GM08714 (cell line): Measurements from ENCODE around the gene RBM39.
A peak's percentile ranks its signal among the peaks of the same experiment; 100 is the strongest.
"Not testable (repeated sequence)": the region's sequence is repeated elsewhere in the genome, so short reads cannot be mapped to it uniquely, and the experiment has no call there.

ENCODE experiments used
- H3K4me3 ChIP-seq: fragments of 200-500 bp; sonication (Bioruptor generic); 2 replicates; pipeline ENCODE4 v1.5.1; 2014; ENCODE audit warnings: mild to moderate bottlenecking, low read length, inconsistent platforms
- ZNF274 ChIP-seq: IDR thresholded peaks from 2 replicates; pipeline ENCODE4 v1.6.1; 2012; ENCODE audit warnings: mild to moderate bottlenecking, low read depth, low read length

The RBM39 gene

DNA sequence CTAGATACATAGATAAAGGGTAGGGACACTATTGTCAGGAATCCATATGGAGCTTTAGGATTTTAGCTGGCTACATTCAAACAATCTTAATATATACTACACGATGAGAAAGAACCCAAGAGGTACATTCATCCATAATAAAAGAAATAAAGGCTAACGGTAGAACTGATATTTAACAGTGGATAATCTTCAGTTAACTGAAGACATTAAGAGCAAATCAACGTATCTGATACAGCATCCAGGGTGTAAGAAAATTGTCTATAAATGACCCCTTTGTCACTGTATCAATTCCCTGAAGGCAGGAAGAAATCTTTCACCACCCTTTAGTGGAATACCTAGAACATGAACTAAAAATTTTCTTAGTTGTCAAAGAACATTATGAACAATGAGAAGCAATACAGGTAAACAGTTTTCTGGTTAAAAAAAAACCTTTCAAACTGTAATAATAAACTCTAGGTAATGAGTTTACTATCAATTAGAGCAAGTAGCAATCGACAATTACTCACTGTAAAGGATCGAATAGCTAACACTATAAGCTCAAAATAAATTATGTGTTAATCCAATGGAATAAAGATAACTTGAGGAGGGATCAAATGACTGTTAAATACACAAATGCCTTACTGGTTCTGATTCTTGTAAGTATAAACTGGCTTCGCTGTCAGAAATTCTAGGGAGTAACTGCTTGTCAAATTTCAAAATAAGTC lies 31.0 kb downstream of the RBM39 start:
- no peak for TF ChIP-seq ZNF274
- no peak overlapping the region for H3K4me3 ChIP-seq

DNA sequence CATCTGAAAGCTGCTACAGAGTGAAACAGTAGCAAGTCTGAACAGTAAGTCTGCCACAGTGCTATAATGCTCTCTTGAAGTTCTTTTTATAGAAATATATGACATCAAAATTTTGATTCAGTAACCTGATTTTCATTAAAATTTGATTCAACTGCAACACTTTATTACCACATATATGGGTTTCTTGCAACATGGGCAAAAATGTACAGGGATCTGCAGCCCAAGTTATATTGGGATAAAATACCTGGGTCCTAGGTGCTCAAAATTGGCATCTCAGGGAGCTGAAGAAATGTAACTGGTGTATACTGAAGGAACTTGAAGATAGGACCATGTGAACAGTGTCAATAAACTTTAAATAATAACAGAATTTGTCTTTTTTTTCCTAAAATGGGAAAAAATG lies 32.0 kb downstream of the RBM39 start:
- no peak for TF ChIP-seq ZNF274
- H3K4me3 ChIP-seq = no peak overlapping the region

DNA sequence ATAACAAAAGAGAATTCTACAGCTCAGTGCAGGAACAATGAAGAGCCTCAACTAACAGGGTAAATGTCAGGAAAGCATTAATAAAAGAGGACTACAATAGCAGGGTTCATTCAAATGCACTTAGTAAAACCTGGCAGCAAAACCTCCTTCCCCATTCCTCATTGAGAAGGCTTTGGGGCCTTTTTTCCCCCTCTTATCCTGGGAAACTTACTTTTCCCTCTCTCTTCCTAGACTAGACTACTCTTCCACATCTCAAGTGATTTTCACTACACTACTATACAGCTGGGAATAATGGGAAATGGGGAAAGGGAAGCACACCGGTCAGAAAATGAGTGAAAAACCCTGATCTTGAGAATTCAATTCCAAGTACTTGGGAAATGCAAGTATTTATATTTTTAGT lies 32.8 kb downstream of the RBM39 start:
- no peak overlapping the region for H3K4me3 ChIP-seq
- TF ChIP-seq ZNF274 = no peak

DNA sequence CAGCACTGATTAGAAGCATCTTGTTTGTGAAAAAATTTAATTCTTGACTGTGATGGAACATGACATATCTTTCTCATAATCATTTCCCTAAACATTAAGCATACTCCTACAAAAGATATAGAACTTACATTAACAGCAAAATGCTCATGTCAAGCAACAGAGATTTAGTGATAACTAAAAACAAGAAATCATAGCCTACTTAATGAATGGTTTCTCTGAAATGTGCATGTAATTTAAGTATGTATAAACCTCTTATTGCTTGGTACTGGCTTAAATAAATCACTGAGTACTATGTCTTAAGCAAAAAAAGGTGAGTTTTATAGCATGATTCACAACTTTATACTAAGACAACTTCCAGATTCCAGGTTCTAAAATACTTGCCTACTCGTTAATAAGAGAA lies 33.6 kb downstream of the RBM39 start:
- H3K4me3 ChIP-seq = no peak overlapping the region
- no peak for TF ChIP-seq ZNF274

DNA sequence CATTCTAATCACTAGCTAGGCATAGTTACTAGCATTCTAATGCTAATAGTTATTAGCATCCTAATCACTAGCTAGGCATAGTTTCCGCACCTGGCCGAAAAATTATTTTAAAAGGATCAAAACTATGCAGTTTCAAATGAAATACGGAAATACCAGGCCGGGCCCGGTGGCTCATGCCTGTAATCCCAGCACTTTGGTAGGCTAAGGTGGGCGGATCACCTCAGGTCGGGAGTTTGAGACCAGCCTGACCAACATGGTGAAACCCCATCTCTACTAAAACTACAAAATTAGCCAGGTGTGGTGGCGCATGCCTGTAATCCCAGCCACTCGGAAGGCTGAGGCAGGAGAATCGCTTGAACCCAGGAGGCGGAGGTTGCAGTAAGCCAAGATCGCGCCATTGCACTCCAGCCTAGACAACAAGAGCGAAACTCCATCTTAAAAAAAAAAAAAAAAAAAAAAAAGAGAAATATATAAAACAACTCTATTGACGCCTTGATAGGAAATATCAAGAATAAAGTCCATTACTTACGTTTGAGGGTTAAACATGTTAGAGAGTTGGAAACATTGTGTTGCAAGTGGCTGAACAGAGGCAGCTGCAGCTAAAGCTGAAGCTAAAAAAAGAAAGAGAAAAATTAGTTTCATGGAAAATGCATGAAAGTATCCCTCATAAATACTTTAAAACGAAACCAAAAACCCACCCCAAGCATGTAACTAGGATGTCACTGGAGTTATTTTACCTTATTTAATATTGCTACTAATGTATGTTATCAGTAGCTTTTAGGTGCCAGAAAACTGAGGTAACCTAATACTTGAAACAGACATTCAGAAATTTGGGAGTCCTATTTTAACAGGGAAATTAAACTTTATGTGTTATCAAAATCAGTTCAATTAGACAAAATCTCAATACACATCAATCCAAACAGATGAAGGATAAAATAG lies 35.2 kb downstream of the RBM39 start:
- not testable (repeated sequence) for H3K4me3 ChIP-seq

DNA sequence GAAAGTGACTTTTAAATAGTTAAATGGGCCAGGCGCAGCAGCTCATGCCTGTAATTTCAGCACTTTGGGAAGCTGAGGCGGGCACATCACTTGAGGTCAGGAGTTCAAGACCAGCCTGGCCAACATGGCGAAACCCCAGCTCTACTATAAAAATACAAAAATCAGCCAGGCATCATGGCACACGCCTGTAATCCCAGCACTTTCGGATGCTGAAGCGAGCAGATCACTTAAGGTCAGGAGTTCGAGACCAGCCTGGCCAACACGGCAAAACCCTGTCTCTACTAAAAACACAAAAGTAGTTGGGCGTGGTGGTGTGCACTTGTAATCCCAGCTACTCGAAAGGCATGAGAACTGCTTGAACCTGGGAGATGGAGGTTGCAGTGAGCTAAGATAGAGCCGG lies 36.2 kb downstream of the RBM39 start:
- not testable (repeated sequence) for H3K4me3 ChIP-seq

DNA sequence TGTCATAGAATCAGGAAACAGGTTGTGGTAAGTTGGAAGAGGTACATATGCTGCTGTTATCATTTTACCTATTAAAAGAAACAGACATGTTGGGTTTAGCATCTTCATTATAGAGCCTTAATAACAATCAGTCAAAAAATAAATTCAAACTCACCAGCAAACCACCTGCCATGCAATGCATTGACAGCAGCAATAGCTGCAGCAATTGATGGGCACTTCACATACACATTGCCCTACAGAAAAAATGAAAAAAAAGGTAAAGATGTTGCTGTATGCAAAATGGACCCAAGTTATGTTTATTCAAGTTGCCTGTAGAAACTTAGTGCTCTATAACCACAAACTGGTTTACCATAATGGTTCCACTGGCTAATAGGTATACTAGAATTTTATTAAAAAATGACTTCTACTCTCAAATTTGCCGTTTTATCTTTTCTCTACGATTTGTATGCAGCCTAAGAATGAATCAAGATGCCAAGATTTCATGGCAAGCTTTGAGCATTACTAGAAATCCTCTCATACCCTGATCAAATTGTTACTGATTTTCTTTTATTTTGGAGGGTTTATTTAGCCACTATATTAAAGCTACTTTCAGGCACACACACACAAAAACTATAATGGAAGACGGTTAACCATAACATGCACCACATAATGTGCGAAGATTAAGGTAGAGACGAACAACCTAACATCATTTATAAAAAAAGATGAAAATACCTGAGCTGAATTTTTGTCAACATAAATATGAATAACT lies 37.4 kb downstream of the RBM39 start:
- no peak overlapping the region for H3K4me3 ChIP-seq
- TF ChIP-seq ZNF274 = no peak

DNA sequence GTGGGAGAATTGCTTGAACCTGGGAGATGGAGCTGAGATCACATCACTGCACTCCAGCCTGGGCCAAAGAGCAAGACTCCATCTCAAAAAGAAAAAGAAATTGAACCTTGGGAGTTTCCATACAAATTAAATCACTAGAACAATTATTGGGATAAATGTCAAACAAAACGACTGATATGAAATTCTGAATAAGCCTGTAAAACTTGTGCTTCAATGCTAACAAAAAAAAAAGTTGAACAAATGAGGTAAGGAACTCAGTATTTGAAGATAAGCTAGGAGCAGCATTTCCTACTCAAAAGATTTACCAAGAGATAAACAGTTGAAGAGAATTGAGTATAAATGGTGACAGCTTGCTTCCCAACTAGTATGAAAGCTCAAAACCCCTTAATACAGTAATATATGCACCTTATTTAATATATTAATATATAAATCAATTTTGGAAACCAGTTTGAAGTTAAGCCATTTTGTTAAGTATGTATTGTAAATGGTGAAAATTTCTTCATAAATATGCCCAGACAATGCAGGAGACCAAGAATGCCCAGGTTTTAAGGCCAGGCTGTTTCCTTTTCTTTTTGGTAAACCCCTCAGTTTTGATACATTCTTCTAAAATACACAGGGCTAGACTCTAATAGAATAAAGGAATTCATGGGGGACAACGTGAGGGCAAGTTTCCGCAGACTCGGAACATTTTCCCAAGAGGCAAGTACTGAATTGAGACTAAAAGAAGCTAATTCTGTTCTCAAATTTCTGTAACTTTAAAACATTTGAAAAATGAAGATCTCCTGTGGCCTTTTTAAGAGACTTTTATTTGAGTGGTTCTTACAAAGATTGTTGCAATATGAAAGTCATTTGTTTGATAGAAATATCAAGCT lies 39.0 kb downstream of the RBM39 start:
- H3K4me3 ChIP-seq = no peak overlapping the region
- no peak for TF ChIP-seq ZNF274

DNA sequence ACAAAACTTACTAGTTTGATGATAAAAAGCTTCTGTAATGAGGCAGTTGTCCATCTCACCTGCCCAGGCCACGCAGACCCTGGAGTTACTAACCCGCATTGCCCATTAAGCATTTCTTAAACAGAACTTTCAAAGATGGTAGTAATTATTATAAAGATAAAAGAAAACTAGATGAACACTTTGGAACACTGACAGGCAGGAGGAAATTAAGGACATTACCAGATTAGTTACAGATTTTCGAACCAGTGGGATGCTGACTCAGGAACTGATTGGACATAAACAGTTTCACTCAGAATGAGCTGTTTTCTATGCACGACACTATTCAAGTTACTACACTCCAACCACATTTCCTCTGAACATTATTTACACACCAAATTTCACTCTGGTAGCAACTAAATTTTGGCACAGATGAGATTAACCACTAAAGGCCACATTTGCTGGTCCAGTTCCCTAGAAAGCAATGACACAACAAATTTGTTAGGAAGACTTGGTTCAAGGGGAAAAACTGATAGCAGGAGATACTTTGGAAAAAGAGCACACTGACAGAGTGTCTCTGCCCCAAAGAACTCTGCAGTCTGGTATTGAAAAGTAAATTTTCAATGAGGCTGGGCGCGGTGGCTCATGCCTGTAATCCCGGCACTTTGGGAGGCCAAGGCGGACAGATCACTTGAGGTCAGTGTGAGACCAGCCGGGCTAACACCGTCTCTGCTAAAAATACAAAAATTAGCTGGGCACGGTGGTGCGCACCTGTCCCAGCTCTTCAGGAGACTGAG lies 39.8 kb downstream of the RBM39 start:
- no peak for TF ChIP-seq ZNF274
- H3K4me3 ChIP-seq = no peak overlapping the region

DNA sequence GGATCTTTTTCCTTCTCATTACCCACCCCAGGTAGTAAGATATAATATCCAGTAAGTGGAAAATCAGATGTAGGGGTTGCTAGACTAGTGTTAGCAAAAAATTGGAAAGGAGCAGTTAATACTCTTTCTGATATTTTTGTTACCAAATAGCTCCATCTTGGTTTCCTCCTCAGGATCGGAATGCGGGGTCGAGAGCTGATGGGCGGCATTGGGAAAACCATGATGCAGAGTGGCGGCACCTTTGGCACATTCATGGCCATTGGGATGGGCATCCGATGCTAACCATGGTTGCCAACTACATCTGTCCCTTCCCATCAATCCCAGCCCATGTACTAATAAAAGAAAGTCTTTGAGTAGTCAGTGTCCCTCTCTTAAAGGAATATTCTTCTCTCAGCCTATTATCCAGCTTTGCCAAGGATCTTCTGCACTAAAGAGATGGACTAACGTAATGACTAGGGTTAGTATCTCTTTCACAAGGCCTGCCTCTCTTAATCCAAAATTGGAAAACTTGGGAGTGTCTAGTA lies 41.4 kb downstream of the RBM39 start:
- H3K4me3 ChIP-seq = no peak overlapping the region
- TF ChIP-seq ZNF274 = no peak

DNA sequence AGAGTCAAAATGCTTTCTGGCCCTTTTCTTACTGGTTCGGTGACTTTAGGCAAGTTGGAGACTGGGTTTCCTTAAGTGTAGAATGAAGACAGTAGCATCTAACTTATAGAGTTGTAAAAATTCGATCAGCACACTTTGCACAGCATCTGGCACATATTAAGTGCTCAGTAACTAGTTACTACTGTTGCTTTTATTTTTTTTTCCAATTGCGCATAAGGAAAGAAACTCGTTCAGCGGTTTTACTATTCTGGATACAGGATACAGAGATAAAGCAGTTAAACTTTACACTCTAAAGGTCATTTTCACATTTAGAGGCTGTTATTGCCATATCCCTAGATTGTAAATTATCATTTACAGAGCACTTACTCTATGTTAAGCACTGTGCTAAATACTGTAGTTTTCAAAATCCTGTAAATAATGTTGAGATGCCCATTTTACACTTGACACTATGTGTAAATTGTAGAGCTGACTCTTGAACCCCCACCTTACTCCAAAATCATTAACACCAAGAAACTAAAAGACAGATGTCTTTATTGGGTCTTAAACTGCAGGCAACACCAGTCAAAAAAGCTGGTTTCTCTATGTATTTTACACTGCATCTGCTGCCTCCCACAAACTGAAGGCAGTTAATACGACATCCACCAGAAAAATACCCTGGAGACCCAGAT lies 42.0 kb downstream of the RBM39 start:
- H3K4me3 ChIP-seq = peak overlapping the region; percentile 87
- TF ChIP-seq ZNF274 = no peak
